Measurements from ENCODE around the gene TNRC6C.
A peak's percentile ranks its signal among the peaks of the same experiment; 100 is the strongest.

TNRC6C gene

GRCh38 chr17:77957857-77958715, at the start of gene TNRC6C:
TNRC6C (plus strand) TSS chr17:77958703; CDS start chr17:78004207, 45,504 bp downstream.
- Histone ChIP-seq H3K36me3 (ENCODE audit: control insufficient read depth, insufficient read depth, low read length, severe bottlenecking) (no peaks in the 10 kb centered on the region), H3K9ac (ENCODE audit: low read length) (peak within 1 kb of the TSS; percentile 71), H3K4me1 (ENCODE audit: control insufficient read depth, insufficient read depth, low read length) (peaks cover 6% of the 10 kb centered on the region), H3K4me3 (ENCODE audit: low read length) (peak within 1 kb of the TSS; percentile 78), H3K27me3 (replicated peaks; ENCODE audit: control insufficient read depth, insufficient read depth, low read length) (peaks cover 18% of the 10 kb centered on the region), H3K9me3 (ENCODE audit: control insufficient read depth, low read length) (no peaks in the 10 kb centered on the region)
- DNase-seq (ENCODE audit: low read depth): peak; percentile 100

- H3K9ac ChIP-seq (ENCODE audit: low read length): no peak overlapping the region
- DNase-seq (ENCODE audit: low read depth): no peak
- no peaks in the 10 kb centered on the region for H3K36me3 ChIP-seq (ENCODE audit: control insufficient read depth, insufficient read depth, low read length, severe bottlenecking)
- H3K4me3 ChIP-seq (ENCODE audit: low read length): no peak overlapping the region
- H3K4me1 ChIP-seq (ENCODE audit: control insufficient read depth, insufficient read depth, low read length): no peaks in the 10 kb centered on the region
- H3K9me3 ChIP-seq (ENCODE audit: control insufficient read depth, low read length): peaks cover 4% of the 10 kb centered on the region
- H3K27me3 ChIP-seq (replicated peaks; ENCODE audit: control insufficient read depth, insufficient read depth, low read length): peaks cover 44% of the 10 kb centered on the region
These were observed 49.3 kb upstream of the TNRC6C start for GRCh38 chr17:77909236-77909635.

GRCh38 chr17:77909816-77910215, 48.7 kb upstream of the TNRC6C start:
- Histone ChIP-seq H3K4me1 (ENCODE audit: control insufficient read depth, insufficient read depth, low read length) (no peaks in the 10 kb centered on the region), H3K9ac (ENCODE audit: low read length) (no peak overlapping the region), H3K4me3 (ENCODE audit: low read length) (no peak overlapping the region), H3K27me3 (replicated peaks; ENCODE audit: control insufficient read depth, insufficient read depth, low read length) (peaks cover 47% of the 10 kb centered on the region), H3K9me3 (ENCODE audit: control insufficient read depth, low read length) (peaks cover 4% of the 10 kb centered on the region), H3K36me3 (ENCODE audit: control insufficient read depth, insufficient read depth, low read length, severe bottlenecking) (no peaks in the 10 kb centered on the region)
- DNase-seq (ENCODE audit: low read depth): no peak

- Histone ChIP-seq H3K27me3 (replicated peaks; ENCODE audit: control insufficient read depth, insufficient read depth, low read length) (peaks cover 42% of the 10 kb centered on the region), H3K9ac (ENCODE audit: low read length) (no peak overlapping the region), H3K4me3 (ENCODE audit: low read length) (no peak overlapping the region), H3K36me3 (ENCODE audit: control insufficient read depth, insufficient read depth, low read length, severe bottlenecking) (no peaks in the 10 kb centered on the region), H3K9me3 (ENCODE audit: control insufficient read depth, low read length) (peaks cover 4% of the 10 kb centered on the region), H3K4me1 (ENCODE audit: control insufficient read depth, insufficient read depth, low read length) (peaks cover 11% of the 10 kb centered on the region)
- DNase-seq (ENCODE audit: low read depth): peak; percentile 67
These were observed 43.9 kb upstream of the TNRC6C start for GRCh38 chr17:77914385-77915254.

GRCh38 chr17:77915594-77916021, 42.9 kb upstream of the TNRC6C start:
- H3K9me3 ChIP-seq (ENCODE audit: control insufficient read depth, low read length): peaks cover 4% of the 10 kb centered on the region
- H3K36me3 ChIP-seq (ENCODE audit: control insufficient read depth, insufficient read depth, low read length, severe bottlenecking): no peaks in the 10 kb centered on the region
- H3K9ac ChIP-seq (ENCODE audit: low read length): no peak overlapping the region
- H3K4me3 ChIP-seq (ENCODE audit: low read length): no peak overlapping the region
- H3K4me1 ChIP-seq (ENCODE audit: control insufficient read depth, insufficient read depth, low read length): peaks cover 11% of the 10 kb centered on the region
- no peak for DNase-seq (ENCODE audit: low read depth)
- peaks cover 42% of the 10 kb centered on the region for H3K27me3 ChIP-seq (replicated peaks; ENCODE audit: control insufficient read depth, insufficient read depth, low read length)

- no peak for DNase-seq (ENCODE audit: low read depth)
- H3K4me1 ChIP-seq (ENCODE audit: control insufficient read depth, insufficient read depth, low read length): peaks cover 11% of the 10 kb centered on the region
- no peaks in the 10 kb centered on the region for H3K36me3 ChIP-seq (ENCODE audit: control insufficient read depth, insufficient read depth, low read length, severe bottlenecking)
- H3K9ac ChIP-seq (ENCODE audit: low read length): no peak overlapping the region
- no peak overlapping the region for H3K4me3 ChIP-seq (ENCODE audit: low read length)
- peaks cover 4% of the 10 kb centered on the region for H3K9me3 ChIP-seq (ENCODE audit: control insufficient read depth, low read length)
- H3K27me3 ChIP-seq (replicated peaks; ENCODE audit: control insufficient read depth, insufficient read depth, low read length): peaks cover 47% of the 10 kb centered on the region
These were observed 42.2 kb upstream of the TNRC6C start for GRCh38 chr17:77916264-77916663.

- Histone ChIP-seq H3K4me3 (ENCODE audit: low read length) (no peak overlapping the region), H3K9ac (ENCODE audit: low read length) (no peak overlapping the region), H3K4me1 (ENCODE audit: control insufficient read depth, insufficient read depth, low read length) (peaks cover 11% of the 10 kb centered on the region), H3K9me3 (ENCODE audit: control insufficient read depth, low read length) (peaks cover 5% of the 10 kb centered on the region), H3K36me3 (ENCODE audit: control insufficient read depth, insufficient read depth, low read length, severe bottlenecking) (no peaks in the 10 kb centered on the region), H3K27me3 (replicated peaks; ENCODE audit: control insufficient read depth, insufficient read depth, low read length) (peaks cover 53% of the 10 kb centered on the region)
- no peak for DNase-seq (ENCODE audit: low read depth)
These were observed 41.6 kb upstream of the TNRC6C start for GRCh38 chr17:77916703-77917481.

- no peaks in the 10 kb centered on the region for H3K36me3 ChIP-seq (ENCODE audit: control insufficient read depth, insufficient read depth, low read length, severe bottlenecking)
- no peak overlapping the region for H3K4me3 ChIP-seq (ENCODE audit: low read length)
- peaks cover 5% of the 10 kb centered on the region for H3K9me3 ChIP-seq (ENCODE audit: control insufficient read depth, low read length)
- DNase-seq (ENCODE audit: low read depth): no peak
- H3K9ac ChIP-seq (ENCODE audit: low read length): no peak overlapping the region
- peaks cover 18% of the 10 kb centered on the region for H3K4me1 ChIP-seq (ENCODE audit: control insufficient read depth, insufficient read depth, low read length)
- H3K27me3 ChIP-seq (replicated peaks; ENCODE audit: control insufficient read depth, insufficient read depth, low read length): peaks cover 64% of the 10 kb centered on the region
These were observed 39.2 kb upstream of the TNRC6C start for GRCh38 chr17:77919276-77919675.

GRCh38 chr17:77923135-77923534, 35.4 kb upstream of the TNRC6C start:
- H3K4me1 ChIP-seq (ENCODE audit: control insufficient read depth, insufficient read depth, low read length): peaks cover 11% of the 10 kb centered on the region
- H3K9me3 ChIP-seq (ENCODE audit: control insufficient read depth, low read length): peaks cover 5% of the 10 kb centered on the region
- peaks cover 62% of the 10 kb centered on the region for H3K27me3 ChIP-seq (replicated peaks; ENCODE audit: control insufficient read depth, insufficient read depth, low read length)
- no peaks in the 10 kb centered on the region for H3K36me3 ChIP-seq (ENCODE audit: control insufficient read depth, insufficient read depth, low read length, severe bottlenecking)
- H3K9ac ChIP-seq (ENCODE audit: low read length): no peak overlapping the region
- H3K4me3 ChIP-seq (ENCODE audit: low read length): no peak overlapping the region
- DNase-seq (ENCODE audit: low read depth): peak; percentile 15

- peaks cover 65% of the 10 kb centered on the region for H3K27me3 ChIP-seq (replicated peaks; ENCODE audit: control insufficient read depth, insufficient read depth, low read length)
- H3K4me3 ChIP-seq (ENCODE audit: low read length): no peak overlapping the region
- peaks cover 5% of the 10 kb centered on the region for H3K9me3 ChIP-seq (ENCODE audit: control insufficient read depth, low read length)
- H3K36me3 ChIP-seq (ENCODE audit: control insufficient read depth, insufficient read depth, low read length, severe bottlenecking): no peaks in the 10 kb centered on the region
- no peak overlapping the region for H3K9ac ChIP-seq (ENCODE audit: low read length)
- H3K4me1 ChIP-seq (ENCODE audit: control insufficient read depth, insufficient read depth, low read length): peaks cover 11% of the 10 kb centered on the region
- DNase-seq (ENCODE audit: low read depth): no peak
These were observed 34.6 kb upstream of the TNRC6C start for GRCh38 chr17:77923776-77924513.

All from adipocyte (in vitro differentiated cells).